Left ventricle myocardium inferior (tissue), 1 donor: ENCODE data around the gene GADD45G. TPM values are rescaled to one million over a fixed set of nuclear protein-coding genes. Genes with fewer than 3 reads are reported as not detected.

Experiments used
- DNase-seq: peaks from one replicate; pipeline ENCODE4 v3.0.0-alpha.2; 2020
- H3K27ac ChIP-seq: fragments of 200-600 bp; replicated peaks from 2 replicates; pipeline ENCODE4 v1.8.0; 2021
- H3K27me3 ChIP-seq: fragments of 200-600 bp; 2 replicates; pipeline ENCODE4 v1.8.0; 2021; ENCODE audit warnings: low read depth
- H3K36me3 ChIP-seq: fragments of 200-600 bp; 2 replicates; pipeline ENCODE4 v1.8.0; 2021
- H3K4me1 ChIP-seq: fragments of 200-600 bp; 2 replicates; pipeline ENCODE4 v1.8.0; 2021
- H3K4me3 ChIP-seq: fragments of 200-600 bp; 2 replicates; pipeline ENCODE4 v1.8.0; 2021; ENCODE audit warnings: mild to moderate bottlenecking, moderate library complexity
- H3K9me3 ChIP-seq: fragments of 200-600 bp; replicated peaks from 2 replicates; pipeline ENCODE4 v1.8.0; 2021
- intact Hi-C: fragments of 100-400 bp; cut with micrococcal nuclease; formaldehyde crosslinking; loops from one replicate; pipeline ENCODE4 v1.11.0; 2022
- total RNA-seq: library from RNA; stranded (reverse); fragmentation: NEBNext Ultra II Directional; extraction: Animal tissue kit (Norgen Biotek cat#: 25700); gene quantifications from one replicate; pipeline ENCODE4 v1.2.1, GENCODE V29; 2021
- TF ChIP-seq, protein P1 (sequence below): fragments of 200-600 bp; IDR thresholded peaks from 2 replicates; pipeline ENCODE4 v1.8.0; 2021; ENCODE audit warnings: antibody characterized with exemption, mild to moderate bottlenecking, borderline replicate concordance
- donor health status: DM: no; HTN: yes; CAD: no; lungs with severe emphysema.

GADD45G gene
- total RNA-seq, 1 donor from 2014 or later, result 44.5 TPM

DNA sequence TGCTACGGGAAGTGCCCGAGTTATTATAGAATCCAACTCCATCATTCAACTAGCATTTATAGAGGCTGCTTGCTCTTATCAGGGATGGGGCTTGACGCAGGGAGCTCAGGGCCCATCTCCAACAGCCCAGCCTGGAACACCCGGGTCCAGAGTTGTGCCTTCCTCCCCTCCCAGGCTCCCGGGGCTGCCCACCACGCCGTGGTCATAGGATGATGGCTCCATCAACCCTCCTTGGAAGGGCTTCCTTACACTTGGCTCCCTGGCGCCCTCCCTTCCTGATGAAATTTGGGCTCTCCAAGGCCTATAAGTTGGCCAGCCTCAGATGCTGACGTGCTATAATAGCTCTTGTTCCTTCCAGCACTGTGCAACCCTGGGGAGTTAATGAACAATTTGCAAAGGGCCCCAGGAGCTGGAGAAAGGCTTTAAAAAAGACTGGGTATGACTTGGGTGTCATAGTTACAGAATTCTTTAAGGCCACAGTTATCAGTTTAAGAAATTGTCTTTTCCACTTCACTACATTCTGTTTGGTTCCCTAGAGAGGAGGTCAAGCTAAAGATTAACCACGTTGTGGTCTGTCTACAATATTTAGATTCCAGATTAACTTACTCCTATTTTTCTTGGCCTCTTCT is 42.5 kb upstream of the GADD45G start:
- Histone ChIP-seq H3K36me3 (no peaks in the 10 kb centered on the region), H3K27ac (no peak overlapping the region), H3K27me3 (peaks cover 45% of the 10 kb centered on the region), H3K9me3 (peaks cover 5% of the 10 kb centered on the region), H3K4me1 (no peaks in the 10 kb centered on the region), H3K4me3 (no peak overlapping the region)
- intact Hi-C loops, result no loop called here
- TF ChIP-seq, protein P1, sequence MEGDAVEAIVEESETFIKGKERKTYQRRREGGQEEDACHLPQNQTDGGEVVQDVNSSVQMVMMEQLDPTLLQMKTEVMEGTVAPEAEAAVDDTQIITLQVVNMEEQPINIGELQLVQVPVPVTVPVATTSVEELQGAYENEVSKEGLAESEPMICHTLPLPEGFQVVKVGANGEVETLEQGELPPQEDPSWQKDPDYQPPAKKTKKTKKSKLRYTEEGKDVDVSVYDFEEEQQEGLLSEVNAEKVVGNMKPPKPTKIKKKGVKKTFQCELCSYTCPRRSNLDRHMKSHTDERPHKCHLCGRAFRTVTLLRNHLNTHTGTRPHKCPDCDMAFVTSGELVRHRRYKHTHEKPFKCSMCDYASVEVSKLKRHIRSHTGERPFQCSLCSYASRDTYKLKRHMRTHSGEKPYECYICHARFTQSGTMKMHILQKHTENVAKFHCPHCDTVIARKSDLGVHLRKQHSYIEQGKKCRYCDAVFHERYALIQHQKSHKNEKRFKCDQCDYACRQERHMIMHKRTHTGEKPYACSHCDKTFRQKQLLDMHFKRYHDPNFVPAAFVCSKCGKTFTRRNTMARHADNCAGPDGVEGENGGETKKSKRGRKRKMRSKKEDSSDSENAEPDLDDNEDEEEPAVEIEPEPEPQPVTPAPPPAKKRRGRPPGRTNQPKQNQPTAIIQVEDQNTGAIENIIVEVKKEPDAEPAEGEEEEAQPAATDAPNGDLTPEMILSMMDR, result no peak
- DNase-seq, result no peak

GRCh38 chr9:89563571-89564345 is 41.1 kb upstream of the GADD45G start:
- TF ChIP-seq, protein P1, result no peak
- peaks cover 37% of the 10 kb centered on the region for H3K27me3 ChIP-seq
- H3K36me3 ChIP-seq, result no peaks in the 10 kb centered on the region
- H3K4me3 ChIP-seq, result no peak overlapping the region
- peaks cover 5% of the 10 kb centered on the region for H3K9me3 ChIP-seq
- no peak overlapping the region for H3K27ac ChIP-seq
- intact Hi-C loops, result no loop called here
- H3K4me1 ChIP-seq, result no peaks in the 10 kb centered on the region
- no peak for DNase-seq

GRCh38 chr9:89564346-89564878 is 40.4 kb upstream of the GADD45G start:
- intact Hi-C loops, result no loop called here
- Histone ChIP-seq H3K4me1 (no peaks in the 10 kb centered on the region), H3K27ac (no peak overlapping the region), H3K4me3 (no peak overlapping the region), H3K27me3 (peaks cover 33% of the 10 kb centered on the region), H3K9me3 (peaks cover 5% of the 10 kb centered on the region), H3K36me3 (no peaks in the 10 kb centered on the region)
- DNase-seq, result no peak
- TF ChIP-seq, protein P1, result no peak

GRCh38 chr9:89567649-89568048 is 37.2 kb upstream of the GADD45G start:
- H3K4me3 ChIP-seq, result no peak overlapping the region
- no peaks in the 10 kb centered on the region for H3K4me1 ChIP-seq
- peaks cover 5% of the 10 kb centered on the region for H3K9me3 ChIP-seq
- intact Hi-C loops, result no loop called here
- TF ChIP-seq, protein P1, result no peak
- H3K36me3 ChIP-seq, result no peaks in the 10 kb centered on the region
- H3K27ac ChIP-seq, result no peak overlapping the region
- peaks cover 38% of the 10 kb centered on the region for H3K27me3 ChIP-seq
- no peak for DNase-seq

DNA sequence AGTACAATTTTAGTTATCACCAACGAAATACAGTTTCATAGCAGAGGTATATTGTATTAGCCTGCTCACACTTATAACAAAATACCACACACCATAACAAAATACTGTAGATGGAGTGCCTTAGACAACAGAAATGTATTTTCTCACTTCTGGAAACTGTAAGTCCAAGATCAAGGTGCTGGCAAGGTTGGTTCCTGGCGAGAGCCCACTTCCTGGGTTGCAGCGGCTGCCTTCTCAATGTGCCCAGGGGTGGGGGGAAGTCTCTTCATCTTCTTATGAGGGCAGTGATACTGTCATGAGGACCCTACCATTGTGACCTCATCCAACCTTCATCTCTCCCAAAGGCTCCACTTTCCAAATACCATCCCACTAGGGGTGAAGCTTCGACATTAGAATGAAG is 30.5 kb upstream of the GADD45G start:
- Histone ChIP-seq H3K9me3 (no peaks in the 10 kb centered on the region), H3K36me3 (no peaks in the 10 kb centered on the region), H3K27me3 (peaks cover 72% of the 10 kb centered on the region), H3K4me3 (no peak overlapping the region), H3K4me1 (no peaks in the 10 kb centered on the region), H3K27ac (no peak overlapping the region)
- TF ChIP-seq, protein P1, result no peak
- intact Hi-C loops, result no loop called here
- DNase-seq, result no peak
